HG03196 (cell line): ENCODE data around the gene VIPR2.

ENCODE experiments used
- ATAC-seq: cut with Tn5 transposase; IDR thresholded peaks from one replicate; pipeline ENCODE4 v1.9.1; 2021; ENCODE audit not compliant: unreplicated experiment

The VIPR2 gene

GRCh38 chr7:159047536-159047935, 97.1 kb downstream of the VIPR2 start:
- no peak for ATAC-seq

GRCh38 chr7:159046300-159046699, 98.4 kb downstream of the VIPR2 start:
- ATAC-seq = no peak

- ATAC-seq = no peak
Measured at GRCh38 chr7:159045839-159046238, 98.8 kb downstream of the VIPR2 start.

- ATAC-seq = no peak
Measured at GRCh38 chr7:159042581-159043101, 102.0 kb downstream of the VIPR2 start.

GRCh38 chr7:159042103-159042502, 102.6 kb downstream of the VIPR2 start:
- no peak for ATAC-seq

GRCh38 chr7:159040912-159041711, 103.6 kb downstream of the VIPR2 start:
- no peak for ATAC-seq

GRCh38 chr7:159040146-159040545, 104.5 kb downstream of the VIPR2 start:
- ATAC-seq = no peak

- no peak for ATAC-seq
Measured at GRCh38 chr7:159039716-159040115, 105.0 kb downstream of the VIPR2 start.

- ATAC-seq = no peak
Measured at GRCh38 chr7:159038066-159038465, 106.6 kb downstream of the VIPR2 start.

GRCh38 chr7:159036916-159037605, 107.6 kb downstream of the VIPR2 start:
- no peak for ATAC-seq

GRCh38 chr7:159035571-159036073, 109.0 kb downstream of the VIPR2 start:
- no peak for ATAC-seq

GRCh38 chr7:159034988-159035387, 109.7 kb downstream of the VIPR2 start:
- ATAC-seq = no peak

GRCh38 chr7:159034394-159034793, 110.3 kb downstream of the VIPR2 start:
- ATAC-seq = no peak

- ATAC-seq = no peak
Measured at GRCh38 chr7:159033956-159034355, 110.7 kb downstream of the VIPR2 start.

- ATAC-seq = no peak
Measured at GRCh38 chr7:159033473-159033825, 111.2 kb downstream of the VIPR2 start.

- ATAC-seq = no peak
Measured at GRCh38 chr7:159032753-159033472, 111.8 kb downstream of the VIPR2 start.

GRCh38 chr7:159032322-159032721, 112.3 kb downstream of the VIPR2 start:
- ATAC-seq = no peak

- ATAC-seq = no peak
Measured at GRCh38 chr7:159031750-159032149, 112.9 kb downstream of the VIPR2 start.

GRCh38 chr7:159031135-159031701, 113.4 kb downstream of the VIPR2 start:
- no peak for ATAC-seq

- no peak for ATAC-seq
Measured at GRCh38 chr7:159030490-159031134, 114.1 kb downstream of the VIPR2 start.
